K562 (cell line): ENCODE measurements around the gene SCAPER. TPM values are rescaled to one million over a fixed set of nuclear protein-coding genes. Genes with fewer than 3 reads are reported as not detected.

Experiments used
- ATAC-seq: fragments of 200-7000 bp; cut with Tn5 transposase; 3 replicates; pipeline ENCODE4 v1.9.1; 2020; ENCODE audit warnings: moderate library complexity
- BruUV-seq: library from RNA; stranded (reverse); fragments of 400-500 nt; replicated peaks from 2 replicates; lab custom pipeline; 2021; lab: Mats Ljungman, UMichigan
- CTCF ChIA-PET: fragments of 300-600 bp; formaldehyde crosslinking; extraction: SDS; loops from one replicate; lab custom pipeline; 2021; ENCODE audit warnings: low intra/inter-chr PET ratio; lab: Yijun Ruan, JAX
- POLR2A ChIA-PET: fragments of 300-600, 350-650 bp; sonication (Branson Sonifier 250); formaldehyde crosslinking; extraction: SDS; loops from one replicate; lab custom pipeline; 2021; ENCODE audit warnings: antibody characterized with exemption, inconsistent platforms; lab: Yijun Ruan, JAX
- DNase-seq, 4 experiments: peaks; one replicate each; pipeline versions ENCODE4 v3.0.0 to v3.0.0-alpha.2; 2011 to 2018; ENCODE audit warnings: low spot score in 3 of 4, mixed read lengths in 3 of 4; ENCODE audit errors: extremely low read depth in 1 of 4
- FAIRE-seq: peaks from 2 replicates; lab custom pipeline; 2011; peaks lifted over from hg19 to GRCh38; lab: Jason Lieb, UNC
- H2AFZ ChIP-seq: 2 replicates; pipeline ENCODE4 v1.6.0; 2011; ENCODE audit warnings: low read depth, low read length, control low read depth, inconsistent platforms
- H3K27ac ChIP-seq: fragments of 200-600 bp; 3 replicates; pipeline ENCODE4 v1.8.0; 2011; ENCODE audit warnings: low read depth, mild to moderate bottlenecking, control low read depth, inconsistent platforms, low read length, moderate library complexity, mixed read lengths; ENCODE audit errors: extremely low read depth
- H3K27me3 ChIP-seq, 2 experiments: fragments of 300-600 bp in 1 of 2; 2 replicates in 1 of 2; 3 replicates in 1 of 2; pipeline versions ENCODE4 v1.6.0 to v1.8.0; 2011; ENCODE audit warnings: inconsistent platforms in 2 of 2, low read length in 2 of 2, mild to moderate bottlenecking in 1 of 2, mixed read lengths in 1 of 2, moderate library complexity in 1 of 2; ENCODE audit not compliant: control insufficient read depth in 2 of 2, insufficient read depth in 2 of 2
- H3K36me3 ChIP-seq: fragments of 300-600 bp; 3 replicates; pipeline ENCODE4 v1.8.0; 2011; ENCODE audit warnings: mild to moderate bottlenecking, low read length, inconsistent platforms; ENCODE audit not compliant: control insufficient read depth, insufficient read depth
- H3K4me1 ChIP-seq, 2 experiments: fragments of 200-600 bp in 1 of 2; replicated peaks in 1 of 2; 2 replicates in 1 of 2; 3 replicates in 1 of 2; pipeline versions ENCODE4 v1.5.1 to v1.8.0; 2011; ENCODE audit warnings: inconsistent platforms in 2 of 2, low read length in 2 of 2, mild to moderate bottlenecking in 1 of 2, mixed read lengths in 1 of 2, moderate library complexity in 1 of 2; ENCODE audit not compliant: control insufficient read depth in 2 of 2, insufficient read depth in 2 of 2
- H3K4me2 ChIP-seq: 2 replicates; pipeline ENCODE4 v1.6.1; 2011; ENCODE audit warnings: low read length, control low read depth, inconsistent platforms, mixed read lengths; ENCODE audit not compliant: insufficient read depth
- H3K4me3 ChIP-seq: fragments of 200-600 bp; sonication (generic), shearing (Covaris generic); 2 replicates; pipeline ENCODE4 v1.5.1; 2016; ENCODE audit warnings: control low read depth, inconsistent platforms
- H3K79me2 ChIP-seq: fragments of 200-600 bp; 3 replicates; pipeline ENCODE4 v1.8.0; 2011; ENCODE audit warnings: low read length, inconsistent platforms; ENCODE audit not compliant: control insufficient read depth, insufficient read depth
- H3K9ac ChIP-seq, 2 experiments: 2 replicates each; pipeline versions ENCODE4 v1.6.0 to v1.6.1; 2011; ENCODE audit warnings: low read depth in 2 of 2, low read length in 2 of 2, control low read depth in 1 of 2, inconsistent platforms in 1 of 2, mild to moderate bottlenecking in 1 of 2, mixed read lengths in 1 of 2; ENCODE audit not compliant: insufficient read depth in 1 of 2
- H3K9me1 ChIP-seq: one replicate; pipeline ENCODE4 v1.6.0; 2011; ENCODE audit warnings: inconsistent platforms, mild to moderate bottlenecking, low read length, moderate library complexity; ENCODE audit not compliant: control insufficient read depth, insufficient read depth
- H3K9me3 ChIP-seq: replicated peaks from 2 replicates; pipeline ENCODE4 v1.5.1; 2011; ENCODE audit warnings: low read depth, low read length, inconsistent platforms; ENCODE audit not compliant: control insufficient read depth, insufficient read depth
- H4K20me1 ChIP-seq: replicated peaks from 2 replicates; pipeline ENCODE4 v1.6.1; 2011; ENCODE audit warnings: low read length, inconsistent platforms, mixed read lengths; ENCODE audit not compliant: control insufficient read depth, insufficient read depth
- ATF3 ChIP-seq, 2 experiments: fragments of 450-650 bp in 1 of 2; sonication (generic) in 1 of 2; formaldehyde crosslinking in 1 of 2; IDR thresholded peaks in 1 of 2; conservative IDR thresholded peaks in 1 of 2; 2 replicates each; pipeline versions ENCODE4 v1.6.1 to v1.8.1; 2016 to 2023; ENCODE audit warnings: mild to moderate bottlenecking in 2 of 2, moderate library complexity in 2 of 2, inconsistent platforms in 1 of 2, missing genetic modification reagents in 1 of 2
- CEBPB ChIP-seq: fragments of 450-650 bp; IDR thresholded peaks from 2 replicates; pipeline ENCODE4 v1.6.1; 2016; ENCODE audit warnings: missing genetic modification characterization, missing compliant biosample characterization
- PPARD ChIP-seq: fragments of 250-450 bp; sonication (Bioruptor Pico); IDR thresholded peaks from 2 replicates; pipeline ENCODE4 v1.8.0; 2022; ENCODE audit warnings: inconsistent platforms, mild to moderate bottlenecking, moderate library complexity
- TRIM24 ChIP-seq, 2 experiments: fragments of 450-650 bp; IDR thresholded peaks; 2 replicates each; pipeline ENCODE4 v1.6.1; 2016
- WGBS: fragments of 100-300 bp; shearing (Covaris generic); methylation state at CpG from one replicate; pipeline ENCODE4 v1.1.6; 2016; ENCODE audit warnings: low coverage, mixed read lengths; ENCODE audit not compliant: insufficient coverage; ENCODE audit errors: missing lambda C conversion rate; 5-methylcytosine and 5-hydroxymethylcytosine counted together
- in situ Hi-C: fragments of 300-500 bp; cut with MboI; formaldehyde crosslinking; loops from 4 replicates; pipeline ENCODE4 v1.15.0; 2018; ENCODE audit warnings: inconsistent platforms, mixed read lengths
- intact Hi-C: fragments of 100-400 bp; cut with micrococcal nuclease; formaldehyde crosslinking; loops from 2 replicates; pipeline ENCODE4 v1.14.2; 2022
- polyA plus RNA-seq, 8 experiments: library from polyadenylated mRNA; depleted of rRNA in 4 of 8; stranded (reverse) in 5 of 8; unstranded in 3 of 8; fragments of >200 nt; fragmentation: Nextera tagmentation in 2 of 8; fragmentation: Illumina TruSeq in 1 of 8; extraction: Ambion mirVana in 2 of 8; extraction: Trizol in 1 of 8; gene quantifications; 2 replicates each; pipeline versions ENCODE4 v1.2.1 to v1.2.3, GENCODE V29; 2011 to 2014; ENCODE audit warnings: inconsistent platforms in 1 of 8, missing spikeins in 1 of 8
- total RNA-seq, 7 experiments: library from RNA; depleted of rRNA in 6 of 7; stranded (reverse); fragments of >200 nt in 6 of 7; fragmentation: Illumina TruSeq in 2 of 7; extraction: Trizol in 2 of 7; gene quantifications; 2 replicates each; pipeline versions ENCODE4 v1.2.1 to v1.2.3, GENCODE V29; 2011 to 2021; ENCODE audit warnings: low replicate concordance in 1 of 7
- TF ChIP-seq, protein P1 (sequence below): fragments of 250-450 bp; sonication (Bioruptor Pico); IDR thresholded peaks from 2 replicates; pipeline ENCODE4 v1.4.0; 2020; ENCODE audit warnings: mild to moderate bottlenecking, moderate library complexity, borderline replicate concordance
- TF ChIP-seq, protein P2 (sequence below): fragments of 250-450 bp; sonication (Bioruptor Pico); IDR thresholded peaks from 2 replicates; pipeline ENCODE4 v1.6.1; 2021; ENCODE audit warnings: mild to moderate bottlenecking
- TF ChIP-seq, protein P3 (sequence below): fragments of 450-650 bp; conservative IDR thresholded peaks from 2 replicates; pipeline ENCODE4 v1.6.1; 2016; ENCODE audit warnings: missing genetic modification characterization, low read depth, mild to moderate bottlenecking, control low read depth, missing compliant biosample characterization

The SCAPER gene
- total and polyA plus RNA-seq, 9 of the 15 experiments (the other 6 are each of a cell fraction or from before 2014, with no cell fraction given): 1.3 to 5.7 (median 3.2) TPM

DNA sequence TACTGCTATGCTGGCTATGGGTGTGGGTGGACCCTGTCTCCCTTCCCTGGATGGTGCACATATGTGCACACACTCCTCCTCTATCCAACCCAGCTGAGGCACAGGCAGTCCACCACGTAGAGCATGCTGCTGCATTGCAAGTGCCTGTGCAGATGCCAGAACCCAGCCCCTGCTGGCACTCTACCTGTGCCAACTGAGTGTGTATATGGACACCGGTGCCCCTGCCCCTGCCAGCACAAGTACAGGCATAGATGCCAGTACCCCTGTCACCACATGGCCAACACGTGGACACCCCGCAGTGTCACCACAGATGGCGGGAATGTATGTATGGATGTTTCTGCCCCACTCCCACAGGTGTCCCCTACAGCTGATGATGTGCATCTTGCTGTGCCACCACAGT, 352.0 kb downstream of the SCAPER start (continued):
- TF ChIP-seq, protein P1, sequence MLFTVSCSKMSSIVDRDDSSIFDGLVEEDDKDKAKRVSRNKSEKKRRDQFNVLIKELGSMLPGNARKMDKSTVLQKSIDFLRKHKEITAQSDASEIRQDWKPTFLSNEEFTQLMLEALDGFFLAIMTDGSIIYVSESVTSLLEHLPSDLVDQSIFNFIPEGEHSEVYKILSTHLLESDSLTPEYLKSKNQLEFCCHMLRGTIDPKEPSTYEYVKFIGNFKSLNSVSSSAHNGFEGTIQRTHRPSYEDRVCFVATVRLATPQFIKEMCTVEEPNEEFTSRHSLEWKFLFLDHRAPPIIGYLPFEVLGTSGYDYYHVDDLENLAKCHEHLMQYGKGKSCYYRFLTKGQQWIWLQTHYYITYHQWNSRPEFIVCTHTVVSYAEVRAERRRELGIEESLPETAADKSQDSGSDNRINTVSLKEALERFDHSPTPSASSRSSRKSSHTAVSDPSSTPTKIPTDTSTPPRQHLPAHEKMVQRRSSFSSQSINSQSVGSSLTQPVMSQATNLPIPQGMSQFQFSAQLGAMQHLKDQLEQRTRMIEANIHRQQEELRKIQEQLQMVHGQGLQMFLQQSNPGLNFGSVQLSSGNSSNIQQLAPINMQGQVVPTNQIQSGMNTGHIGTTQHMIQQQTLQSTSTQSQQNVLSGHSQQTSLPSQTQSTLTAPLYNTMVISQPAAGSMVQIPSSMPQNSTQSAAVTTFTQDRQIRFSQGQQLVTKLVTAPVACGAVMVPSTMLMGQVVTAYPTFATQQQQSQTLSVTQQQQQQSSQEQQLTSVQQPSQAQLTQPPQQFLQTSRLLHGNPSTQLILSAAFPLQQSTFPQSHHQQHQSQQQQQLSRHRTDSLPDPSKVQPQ: no peak
- TF ChIP-seq, protein P2, sequence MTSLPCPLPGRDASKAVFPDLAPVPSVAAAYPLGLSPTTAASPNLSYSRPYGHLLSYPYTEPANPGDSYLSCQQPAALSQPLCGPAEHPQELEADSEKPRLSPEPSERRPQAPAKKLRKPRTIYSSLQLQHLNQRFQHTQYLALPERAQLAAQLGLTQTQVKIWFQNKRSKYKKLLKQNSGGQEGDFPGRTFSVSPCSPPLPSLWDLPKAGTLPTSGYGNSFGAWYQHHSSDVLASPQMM (CRISPR knock-in tag): no peak
- no peak for TF ChIP-seq TRIM24 (IDR thresholded peaks at IDR 0.05)
- no peak for TF ChIP-seq PPARD (CRISPR knock-in tag)
- TF ChIP-seq, protein P3, sequence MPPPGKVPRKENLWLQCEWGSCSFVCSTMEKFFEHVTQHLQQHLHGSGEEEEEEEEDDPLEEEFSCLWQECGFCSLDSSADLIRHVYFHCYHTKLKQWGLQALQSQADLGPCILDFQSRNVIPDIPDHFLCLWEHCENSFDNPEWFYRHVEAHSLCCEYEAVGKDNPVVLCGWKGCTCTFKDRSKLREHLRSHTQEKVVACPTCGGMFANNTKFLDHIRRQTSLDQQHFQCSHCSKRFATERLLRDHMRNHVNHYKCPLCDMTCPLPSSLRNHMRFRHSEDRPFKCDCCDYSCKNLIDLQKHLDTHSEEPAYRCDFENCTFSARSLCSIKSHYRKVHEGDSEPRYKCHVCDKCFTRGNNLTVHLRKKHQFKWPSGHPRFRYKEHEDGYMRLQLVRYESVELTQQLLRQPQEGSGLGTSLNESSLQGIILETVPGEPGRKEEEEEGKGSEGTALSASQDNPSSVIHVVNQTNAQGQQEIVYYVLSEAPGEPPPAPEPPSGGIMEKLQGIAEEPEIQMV: no peak
- TF ChIP-seq, all 486 proteins: peak for 0

DNA sequence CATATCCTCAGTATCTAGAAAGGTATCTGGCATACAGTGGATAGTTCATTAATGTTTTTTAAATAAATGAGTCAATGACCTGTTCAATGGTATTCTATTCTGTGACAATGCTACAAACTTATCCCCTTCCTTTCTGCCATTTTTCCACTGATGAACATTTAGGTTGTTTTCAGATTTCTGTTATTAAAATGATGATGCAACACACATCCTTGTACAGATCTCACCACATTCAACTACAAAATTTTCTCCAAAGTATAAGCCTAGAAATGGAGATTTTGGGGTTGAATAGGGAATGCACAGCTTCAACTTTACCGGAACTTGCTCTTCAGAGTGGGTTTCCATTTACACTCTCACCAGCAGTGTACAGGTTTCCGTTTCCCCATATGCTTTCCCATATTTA, 358.3 kb downstream of the SCAPER start:
- no peak for FAIRE-seq
- ATAC-seq: no peak
- BruUV-seq: no TSS peak
- Histone ChIP-seq H3K4me1 (no peaks in the 10 kb centered on the region), H3K36me3 (no peaks in the 10 kb centered on the region), H3K79me2 (no peaks in the 10 kb centered on the region), H3K9me1 (no peaks in the 10 kb centered on the region), H3K27ac (no peak overlapping the region), H2AFZ (no peak overlapping the region), H3K4me2 (no peak overlapping the region), H4K20me1 (no peaks in the 10 kb centered on the region), H3K9ac (no peak overlapping the region), H3K9me3 (no peaks in the 10 kb centered on the region), H3K4me3 (no peak overlapping the region), H3K27me3 (no peaks in the 10 kb centered on the region)
- CTCF ChIA-PET: no interaction called here
- in situ Hi-C loops (no loop called here), intact Hi-C loops (no loop called here)
- POLR2A ChIA-PET: no interaction called here
- TF ChIP-seq CEBPB (tag) (no peak), ATF3 (IDR thresholded peaks at IDR 0.05) (peak; percentile 57), ATF3 (CRISPR knock-in tag; conservative IDR thresholded peaks at IDR 0.05) (no peak)
- WGBS: 0% methylated on average over 2 of the region's 2 CpGs
- no peak for DNase-seq
